Sigmoid colon (tissue), 7 donors: ENCODE measurements around the gene PRCC. TPM values are rescaled to one million over a fixed set of nuclear protein-coding genes. Genes with fewer than 3 reads are reported as not detected.

Experiments used
- DNase-seq: peaks from one replicate; pipeline ENCODE4 v3.0.0-alpha.2; 2019
- H3K27ac ChIP-seq, 4 donors: fragments of 200-600 bp; sonication (generic); one replicate each; pipeline ENCODE4 v1.5.1; 2016 to 2019; ENCODE audit warnings: mild to moderate bottlenecking in 1 of 4
- H3K27me3 ChIP-seq, 3 donors: fragments of 200-600 bp; sonication (generic); one replicate each; pipeline ENCODE4 v1.5.1; 2019; ENCODE audit warnings: mild to moderate bottlenecking in 1 of 3
- H3K36me3 ChIP-seq, 4 donors: fragments of 200-600 bp; sonication (generic); one replicate each; pipeline ENCODE4 v1.5.1; 2016 to 2019
- H3K4me1 ChIP-seq, 4 donors: fragments of 200-600 bp; sonication (generic); one replicate each; pipeline ENCODE4 v1.5.1; 2017 to 2019
- H3K4me3 ChIP-seq, 4 donors: fragments of 200-600 bp; sonication (generic); one replicate each; pipeline ENCODE4 v1.5.1; 2017 to 2019; ENCODE audit warnings: mild to moderate bottlenecking in 2 of 4, moderate library complexity in 1 of 4
- H3K9me3 ChIP-seq, 4 donors: fragments of 200-600 bp in 3 of 4; sonication (generic) in 3 of 4; one replicate each; pipeline versions ENCODE4 v1.5.1 to v1.6.1; 2013 to 2019
- CTCF ChIP-seq, 4 experiments: fragments of 450-650 bp in 3 of 4; fragments of 200-600 bp in 1 of 4; IDR thresholded peaks; one replicate each; pipeline ENCODE4 v1.5.1; 2016 to 2019; ENCODE audit warnings: antibody characterized with exemption in 4 of 4, mild to moderate bottlenecking in 3 of 4, moderate library complexity in 2 of 4
- EP300 ChIP-seq, 4 donors: sonication (generic); formaldehyde crosslinking; IDR thresholded peaks; one replicate each; pipeline ENCODE4 v1.6.1; 2017; ENCODE audit warnings: antibody characterized with exemption in 4 of 4
- POLR2A ChIP-seq, 2 donors: fragments of 450-650 bp; IDR thresholded peaks; one replicate each; pipeline ENCODE4 v1.6.1; 2016; ENCODE audit warnings: antibody characterized with exemption in 2 of 2, mild to moderate bottlenecking in 2 of 2, moderate library complexity in 2 of 2
- POLR2AphosphoS5 ChIP-seq, 4 donors: sonication (generic); formaldehyde crosslinking; IDR thresholded peaks; one replicate each; pipeline ENCODE4 v1.6.1; 2017; ENCODE audit warnings: antibody characterized with exemption in 4 of 4
- WGBS, 2 donors: extraction: QIAGEN DNeasy Blood & Tissue Kit; methylation state at CpG; one replicate each; pipeline ENCODE4 v1.1.7; 2013; 5-methylcytosine and 5-hydroxymethylcytosine counted together
- intact Hi-C: fragments of 100-400 bp; cut with DNase I; formaldehyde crosslinking; loops from one replicate; pipeline ENCODE4 v1.15.1; 2023
- polyA plus RNA-seq, 3 donors: library from polyadenylated mRNA; stranded (reverse); fragments of 200-250 nt; gene quantifications; one replicate each; pipeline ENCODE4 v1.2.3, GENCODE V29; 2013
- total RNA-seq, 4 donors: library from RNA; depleted of rRNA; stranded (reverse); fragments of >200 nt; gene quantifications; one replicate each; pipeline ENCODE4 v1.1.0, GENCODE V29; 2016
- donor health status: healthy with polysubstance abuse.
- donor health status: Bipolar disorder and iron deficiency.
- donor health status: healthy.

PRCC gene
- total and polyA plus RNA-seq, 7 donors, result 27.5 to 49.7 (median 34.1) TPM

- Histone ChIP-seq H3K36me3 (no peaks in the 10 kb centered on the region), H3K9me3 (no peaks in the 10 kb centered on the region), H3K27me3 (peaks cover 15 to 69% (median 46%) of the 10 kb centered on the region in 3 donors), H3K4me3 (no peak overlapping the region), H3K4me1 (peaks cover 0 to 13% (median 5%) of the 10 kb centered on the region in 4 donors), H3K27ac (no peak overlapping the region)
- TF ChIP-seq EP300 (IDR thresholded peaks at IDR 0.05), result no peak
- no peak for TF ChIP-seq POLR2A (IDR thresholded peaks at IDR 0.05)
- no peak for TF ChIP-seq POLR2AphosphoS5 (IDR thresholded peaks at IDR 0.05)
- TF ChIP-seq CTCF (IDR thresholded peaks at IDR 0.05), result no peak
- DNase-seq, result no peak
- WGBS, 2 donors, result 85 to 91% methylated on average over 5 of the region's 5 CpGs
- intact Hi-C loops, result no loop called here
These were observed 79.3 kb downstream of the PRCC start for GRCh38 chr1:156846643-156847042.

GRCh38 chr1:156847591-156848460 lies 80.5 kb downstream of the PRCC start:
- H3K27me3 ChIP-seq, result peaks cover 15 to 59% (median 46%) of the 10 kb centered on the region in 3 donors

GRCh38 chr1:156848461-156849150 lies 81.3 kb downstream of the PRCC start:
- Histone ChIP-seq H3K27me3 (peaks cover 15 to 51% (median 46%) of the 10 kb centered on the region in 3 donors), H3K27ac (no peak overlapping the region), H3K36me3 (no peaks in the 10 kb centered on the region), H3K4me1 (peaks cover 0 to 19% (median 8%) of the 10 kb centered on the region in 4 donors), H3K9me3 (no peaks in the 10 kb centered on the region), H3K4me3 (no peak overlapping the region)
- no peak for DNase-seq
- intact Hi-C loops, result no loop called here
- 10 to 12% methylated on average over 36 of the region's 36 CpGs for WGBS, 2 donors
- no peak for TF ChIP-seq EP300 (IDR thresholded peaks at IDR 0.05)
- no peak for TF ChIP-seq POLR2A (IDR thresholded peaks at IDR 0.05)
- TF ChIP-seq POLR2AphosphoS5 (IDR thresholded peaks at IDR 0.05), result no peak
- TF ChIP-seq CTCF (IDR thresholded peaks at IDR 0.05), result no peak

More at GRCh38 chr1:156847591-156848460, 80.5 kb downstream of the PRCC start:
- TF ChIP-seq EP300 (IDR thresholded peaks at IDR 0.05) (no peak), POLR2AphosphoS5 (IDR thresholded peaks at IDR 0.05) (no peak), POLR2A (IDR thresholded peaks at IDR 0.05) (no peak), CTCF (IDR thresholded peaks at IDR 0.05) (no peak)
- no peaks in the 10 kb centered on the region for H3K36me3 ChIP-seq
- H3K4me3 ChIP-seq, result no peak overlapping the region
- intact Hi-C loops, result no loop called here
- no peaks in the 10 kb centered on the region for H3K9me3 ChIP-seq
- DNase-seq, result no peak
- peaks cover 0 to 19% (median 8%) of the 10 kb centered on the region in 4 donors for H3K4me1 ChIP-seq
- WGBS, 2 donors, result 72 to 76% methylated on average over 7 of the region's 7 CpGs
- H3K27ac ChIP-seq, result no peak overlapping the region

GRCh38 chr1:156849151-156849496 lies 81.8 kb downstream of the PRCC start:
- peaks cover 0 to 19% (median 8%) of the 10 kb centered on the region in 4 donors for H3K4me1 ChIP-seq
- peaks cover 15 to 46% (median 43%) of the 10 kb centered on the region in 3 donors for H3K27me3 ChIP-seq
- intact Hi-C loops, result no loop called here

More at GRCh38 chr1:156849151-156849496, 81.8 kb downstream of the PRCC start:
- no peak for DNase-seq
- Histone ChIP-seq H3K36me3 (no peaks in the 10 kb centered on the region), H3K9me3 (no peaks in the 10 kb centered on the region), H3K27ac (no peak overlapping the region), H3K4me3 (no peak overlapping the region)
- WGBS, 2 donors, result 34 to 41% methylated on average over 23 of the region's 23 CpGs
- no peak for TF ChIP-seq POLR2A (IDR thresholded peaks at IDR 0.05)
- no peak for TF ChIP-seq POLR2AphosphoS5 (IDR thresholded peaks at IDR 0.05)
- no peak for TF ChIP-seq EP300 (IDR thresholded peaks at IDR 0.05)
- no peak for TF ChIP-seq CTCF (IDR thresholded peaks at IDR 0.05)

Other genes starting within 250 kb of the PRCC start
- under 1 TPM in 3 of 4 donors, not detected in 1; 0.55 to 0.81 (median 0.71) TPM for gene IQGAP3, start 195.0 kb upstream of the PRCC start, total RNA-seq
- gene IQGAP3, start 195.0 kb upstream of the PRCC start, polyA plus RNA-seq, result 10 to 100 TPM in 1 of 3 donors, under 1 TPM in 2; 0.60 to 11.2 (median 0.92) TPM
- not detected for gene TTC24, start 187.8 kb upstream of the PRCC start, total RNA-seq
- 1 to 10 TPM in 1 of 3 donors, not detected in 2; 2.6 TPM for gene TTC24, start 187.8 kb upstream of the PRCC start, polyA plus RNA-seq
- gene NAXE, start 175.8 kb upstream of the PRCC start, total RNA-seq, result 100 to 1,000 TPM in 1 of 4 donors, 10 to 100 TPM in 3; 59.3 to 113 (median 67.2) TPM
- gene NAXE, start 175.8 kb upstream of the PRCC start, polyA plus RNA-seq, result 10 to 100 TPM; 80.8 to 91.6 (median 84.1) TPM
- 10 to 100 TPM; 12.2 to 22.9 (median 17.3) TPM for gene GPATCH4, start 166.1 kb upstream of the PRCC start, total RNA-seq
- 10 to 100 TPM; 10.2 to 32.9 (median 18.0) TPM for gene GPATCH4, start 166.1 kb upstream of the PRCC start, polyA plus RNA-seq
- 1 to 10 TPM in 1 of 4 donors, under 1 TPM in 1, not detected in 2; 0.71 to 1.2 TPM for gene HAPLN2, start 148.1 kb upstream of the PRCC start, total RNA-seq
- under 1 TPM in 1 of 3 donors, not detected in 2; 0.10 TPM for gene HAPLN2, start 148.1 kb upstream of the PRCC start, polyA plus RNA-seq
- gene BCAN, start 125.4 kb upstream of the PRCC start, total RNA-seq, result 1 to 10 TPM in 3 of 4 donors, not detected in 1; 2.0 to 2.9 (median 2.3) TPM
- under 1 TPM in 1 of 3 donors, not detected in 2; 0.12 TPM for gene BCAN, start 125.4 kb upstream of the PRCC start, polyA plus RNA-seq
- 10 to 100 TPM in 2 of 4 donors, 1 to 10 TPM in 2; 7.1 to 21.0 (median 10.4) TPM for gene NES, start 90.1 kb upstream of the PRCC start, total RNA-seq
- 1 to 10 TPM in 2 of 3 donors, under 1 TPM in 1; 0.60 to 6.9 (median 1.8) TPM for gene NES, start 90.1 kb upstream of the PRCC start, polyA plus RNA-seq
- 1 to 10 TPM; 3.1 to 7.8 (median 5.4) TPM for gene CRABP2, start 62.0 kb upstream of the PRCC start, total RNA-seq
- gene CRABP2, start 62.0 kb upstream of the PRCC start, polyA plus RNA-seq, result 1 to 10 TPM in 1 of 3 donors, not detected in 2; 4.9 TPM
- gene METTL25B, start 39.1 kb upstream of the PRCC start, total RNA-seq, result 10 to 100 TPM; 11.8 to 21.6 (median 13.7) TPM
- 10 to 100 TPM; 19.0 to 33.1 (median 22.8) TPM for gene METTL25B, start 39.1 kb upstream of the PRCC start, polyA plus RNA-seq
- 10 to 100 TPM; 13.6 to 17.6 (median 16.7) TPM for gene ISG20L2, start 38.8 kb upstream of the PRCC start, total RNA-seq
- gene ISG20L2, start 38.8 kb upstream of the PRCC start, polyA plus RNA-seq, result 10 to 100 TPM; 12.0 to 23.4 (median 17.1) TPM
- 10 to 100 TPM; 53.0 to 68.5 (median 59.7) TPM for gene MRPL24, start 26.4 kb upstream of the PRCC start, total RNA-seq
- 10 to 100 TPM; 72.7 to 81.1 (median 81.0) TPM for gene MRPL24, start 26.4 kb upstream of the PRCC start, polyA plus RNA-seq
- gene HDGF, start 15.9 kb upstream of the PRCC start, total RNA-seq, result 100 to 1,000 TPM; 108 to 128 (median 116) TPM
- gene HDGF, start 15.9 kb upstream of the PRCC start, polyA plus RNA-seq, result 100 to 1,000 TPM; 156 to 297 (median 202) TPM
- gene SH2D2A, start 49.3 kb downstream of the PRCC start, total RNA-seq, result 1 to 10 TPM; 1.5 to 8.2 (median 4.3) TPM
- 1 to 10 TPM in 2 of 3 donors, under 1 TPM in 1; 0.69 to 7.9 (median 1.2) TPM for gene SH2D2A, start 49.3 kb downstream of the PRCC start, polyA plus RNA-seq
- not detected for gene INSRR, start 91.6 kb downstream of the PRCC start, total RNA-seq
- gene INSRR, start 91.6 kb downstream of the PRCC start, polyA plus RNA-seq, result under 1 TPM in 1 of 3 donors, not detected in 2; 0.06 TPM
- gene NTRK1, start 93.3 kb downstream of the PRCC start, total RNA-seq, result 1 to 10 TPM; 1.5 to 4.9 (median 3.6) TPM
- gene NTRK1, start 93.3 kb downstream of the PRCC start, polyA plus RNA-seq, result under 1 TPM in 2 of 3 donors, not detected in 1; 0.42 to 0.60 TPM
- 1 to 10 TPM; 3.6 to 8.3 (median 5.6) TPM for gene PEAR1, start 126.2 kb downstream of the PRCC start, total RNA-seq
- 1 to 10 TPM in 1 of 3 donors, under 1 TPM in 2; under 0.01 to 3.8 (median 0.69) TPM for gene PEAR1, start 126.2 kb downstream of the PRCC start, polyA plus RNA-seq
- gene LRRC71, start 153.1 kb downstream of the PRCC start, total RNA-seq, result not detected
- gene LRRC71, start 153.1 kb downstream of the PRCC start, polyA plus RNA-seq, result under 1 TPM in 1 of 3 donors, not detected in 2; 0.07 TPM